CD4-positive, alpha-beta T cell (primary cell): ENCODE measurements around the gene CCDC120. TPM values are rescaled to one million over a fixed set of nuclear protein-coding genes. Genes with fewer than 3 reads are reported as not detected.

Experiments used
- ATAC-seq: fragments of 200-7000 bp; cut with Tn5 transposase; one replicate; pipeline ENCODE4 v1.10.0; 2022; ENCODE audit warnings: mild to moderate bottlenecking; ENCODE audit not compliant: poor library complexity
- CTCF ChIA-PET: fragments of 350-600 bp; sonication (Branson Sonifier 250); formaldehyde crosslinking; loops from one replicate; lab custom pipeline; 2021; ENCODE audit warnings: antibody characterized with exemption, inconsistent platforms; lab: Charles Lee
- POLR2A ChIA-PET: fragments of 350-600 bp; sonication (Branson Sonifier 250); formaldehyde crosslinking; loops from one replicate; lab custom pipeline; 2021; ENCODE audit warnings: antibody characterized with exemption, inconsistent platforms; lab: Charles Lee
- DNase-seq, 14 experiments: peaks; one replicate each; pipeline ENCODE4 v3.0.0-alpha.2; 2013 to 2020; ENCODE audit warnings: mixed read lengths in 2 of 14
- H3K27ac ChIP-seq, 2 donors: one replicate each; pipeline versions ENCODE4 v1.5.1 to v1.7.0; 2013; ENCODE audit warnings: low read length in 2 of 2, low read depth in 1 of 2, mild to moderate bottlenecking in 1 of 2
- H3K27me3 ChIP-seq, 2 experiments: 1 replicate in 1 of 2; 2 replicates in 1 of 2; pipeline versions ENCODE4 v1.6.1 to v1.7.0; 2013; ENCODE audit warnings: low read length in 2 of 2, control low read depth in 1 of 2, mild to moderate bottlenecking in 1 of 2, moderate library complexity in 1 of 2; ENCODE audit not compliant: insufficient read depth in 2 of 2, control insufficient read depth in 1 of 2
- H3K36me3 ChIP-seq: one replicate; pipeline ENCODE4 v1.6.1; 2013; ENCODE audit warnings: low read length, control low read depth; ENCODE audit not compliant: insufficient read depth
- H3K4me1 ChIP-seq: one replicate; pipeline ENCODE4 v1.6.1; 2013; ENCODE audit warnings: low read length, control low read depth; ENCODE audit not compliant: insufficient read depth
- H3K4me3 ChIP-seq: one replicate; pipeline ENCODE4 v1.5.1; 2013; ENCODE audit warnings: mild to moderate bottlenecking, low read length, moderate library complexity
- H3K9me3 ChIP-seq, 2 experiments: 1 replicate in 1 of 2; 2 replicates in 1 of 2; pipeline versions ENCODE4 v1.6.1 to v1.7.0; 2013; ENCODE audit warnings: low read length in 2 of 2, mild to moderate bottlenecking in 2 of 2, control low read depth in 1 of 2, moderate library complexity in 1 of 2; ENCODE audit not compliant: control insufficient read depth in 1 of 2, insufficient read depth in 1 of 2
- H3K27ac Mint-ChIP-seq: one replicate; pipeline ENCODE4 v1.8.0; 2020; ENCODE audit warnings: mixed read lengths
- H3K27me3 Mint-ChIP-seq: one replicate; pipeline ENCODE4 v1.8.0; 2021; ENCODE audit warnings: mixed read lengths
- H3K36me3 Mint-ChIP-seq: one replicate; pipeline ENCODE4 v1.8.0; 2021; ENCODE audit warnings: low read depth, mixed read lengths
- H3K4me1 Mint-ChIP-seq: one replicate; pipeline ENCODE4 v1.8.0; 2021; ENCODE audit warnings: low read depth, mixed read lengths
- H3K4me3 Mint-ChIP-seq: one replicate; pipeline ENCODE4 v1.8.0; 2020; ENCODE audit warnings: mild to moderate bottlenecking, mixed read lengths
- H3K9me3 Mint-ChIP-seq: one replicate; pipeline ENCODE4 v1.8.0; 2020; ENCODE audit warnings: mixed read lengths
- intact Hi-C, 2 experiments: fragments of 100-400 bp; cut with DNase I in 1 of 2; cut with micrococcal nuclease in 1 of 2; formaldehyde crosslinking; loops; one replicate each; pipeline versions ENCODE4 v1.15.1 to v1.9.0; 2023 to 2025; cut with DNase I, micrococcal nuclease
- total RNA-seq, 174 experiments: library from RNA in 2 of 174; stranded (reverse) in 2 of 174; gene quantifications; one replicate each; pipeline ENCODE4 v1.2.3 and lab custom pipeline; 2021 to 2026
- TF ChIP-seq, protein P1 (sequence below): fragments of 200-600 bp; IDR thresholded peaks from one replicate; pipeline ENCODE4 v1.8.0; 2022; ENCODE audit warnings: antibody characterized with exemption, mild to moderate bottlenecking

CCDC120 gene
- total RNA-seq, 2 experiments from 2014 or later: 11.5 to 12.2 TPM

DNA sequence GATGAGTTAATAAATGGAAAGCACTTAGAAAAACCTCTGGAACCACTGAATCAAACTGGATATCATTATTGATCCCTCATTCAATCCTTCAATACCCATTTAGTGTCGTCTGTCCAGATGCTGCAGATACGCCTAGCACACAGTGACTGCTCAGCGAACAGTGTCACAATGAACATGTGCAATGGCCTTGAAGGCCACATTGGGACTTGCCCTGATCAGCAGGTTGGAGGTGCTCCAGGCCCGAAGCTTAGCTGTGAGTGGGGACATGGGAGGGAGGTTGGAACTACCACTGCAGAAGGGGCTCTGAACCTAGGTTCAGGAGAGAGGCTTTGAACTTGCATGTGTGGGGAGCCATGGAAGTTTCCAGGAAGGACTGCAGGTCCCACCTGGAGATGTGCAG lies 47.5 kb downstream of the CCDC120 start:
- intact Hi-C loops: no loop called here

GRCh38 chrX:49106930-49107329 lies 48.1 kb downstream of the CCDC120 start:
- ChIA-PET POLR2A (interaction anchor here (0.6 kb wide), 1 partner anchor 195 kb away, joined by 3 read pairs; the partner anchor contains the start of gene SLC35A2), CTCF (interaction anchor here (0.6 to 1.3 kb wide), 2 partner anchors 45 to 60 kb away, joined by 3 read pairs; no protein-coding TSS in a partner anchor)
- no peak overlapping the region for H3K4me3 Mint-ChIP-seq
- ATAC-seq: peak; percentile 63
- Histone ChIP-seq H3K27me3 (no peaks in the 10 kb centered on the region), H3K4me1 (no peaks in the 10 kb centered on the region), H3K9me3 (no peaks in the 10 kb centered on the region), H3K36me3 (peaks cover 10% of the 10 kb centered on the region), H3K4me3 (no peak overlapping the region), H3K27ac (no peak overlapping the region)
- H3K27me3 Mint-ChIP-seq: no peaks in the 10 kb centered on the region
- intact Hi-C loops: no loop called here
- H3K4me1 Mint-ChIP-seq: no peaks in the 10 kb centered on the region
- H3K27ac Mint-ChIP-seq: no peak overlapping the region
- TF ChIP-seq, protein P1, sequence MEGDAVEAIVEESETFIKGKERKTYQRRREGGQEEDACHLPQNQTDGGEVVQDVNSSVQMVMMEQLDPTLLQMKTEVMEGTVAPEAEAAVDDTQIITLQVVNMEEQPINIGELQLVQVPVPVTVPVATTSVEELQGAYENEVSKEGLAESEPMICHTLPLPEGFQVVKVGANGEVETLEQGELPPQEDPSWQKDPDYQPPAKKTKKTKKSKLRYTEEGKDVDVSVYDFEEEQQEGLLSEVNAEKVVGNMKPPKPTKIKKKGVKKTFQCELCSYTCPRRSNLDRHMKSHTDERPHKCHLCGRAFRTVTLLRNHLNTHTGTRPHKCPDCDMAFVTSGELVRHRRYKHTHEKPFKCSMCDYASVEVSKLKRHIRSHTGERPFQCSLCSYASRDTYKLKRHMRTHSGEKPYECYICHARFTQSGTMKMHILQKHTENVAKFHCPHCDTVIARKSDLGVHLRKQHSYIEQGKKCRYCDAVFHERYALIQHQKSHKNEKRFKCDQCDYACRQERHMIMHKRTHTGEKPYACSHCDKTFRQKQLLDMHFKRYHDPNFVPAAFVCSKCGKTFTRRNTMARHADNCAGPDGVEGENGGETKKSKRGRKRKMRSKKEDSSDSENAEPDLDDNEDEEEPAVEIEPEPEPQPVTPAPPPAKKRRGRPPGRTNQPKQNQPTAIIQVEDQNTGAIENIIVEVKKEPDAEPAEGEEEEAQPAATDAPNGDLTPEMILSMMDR: no peak
- peaks cover 24% of the 10 kb centered on the region for H3K36me3 Mint-ChIP-seq
- H3K9me3 Mint-ChIP-seq: no peaks in the 10 kb centered on the region
- peak in 4 of 14 experiments; percentile 5 to 34 (median 27) for DNase-seq

More for the DNA sequence above, 47.5 kb downstream of the CCDC120 start:
- TF ChIP-seq, protein P1: no peak
- no peak overlapping the region for H3K4me3 ChIP-seq
- peaks cover 6% of the 10 kb centered on the region for H3K4me1 ChIP-seq
- H3K9me3 ChIP-seq: no peaks in the 10 kb centered on the region
- peaks cover 8% of the 10 kb centered on the region for H3K36me3 ChIP-seq
- peaks cover under 1% of the 10 kb centered on the region for H3K4me1 Mint-ChIP-seq
- ATAC-seq (no peak), DNase-seq (no peak)
- peaks cover 21% of the 10 kb centered on the region for H3K36me3 Mint-ChIP-seq
- H3K27ac ChIP-seq: no peak overlapping the region
- ChIA-PET CTCF (interaction anchor here (1.3 kb wide), 1 partner anchor 60 kb away, joined by 3 read pairs; no protein-coding TSS in a partner anchor), POLR2A (no interaction called here)
- H3K27me3 Mint-ChIP-seq: no peaks in the 10 kb centered on the region
- no peak overlapping the region for H3K4me3 Mint-ChIP-seq
- no peaks in the 10 kb centered on the region for H3K27me3 ChIP-seq
- no peaks in the 10 kb centered on the region for H3K9me3 Mint-ChIP-seq
- H3K27ac Mint-ChIP-seq: no peak overlapping the region

GRCh38 chrX:49108641-49109040 lies 49.8 kb downstream of the CCDC120 start:
- ChIA-PET POLR2A (no interaction called here), CTCF (no interaction called here)
- H3K4me3 Mint-ChIP-seq: no peak overlapping the region
- ATAC-seq: no peak
- H3K9me3 Mint-ChIP-seq: no peaks in the 10 kb centered on the region
- no peak overlapping the region for H3K27ac Mint-ChIP-seq
- H3K4me1 Mint-ChIP-seq: no peaks in the 10 kb centered on the region
- no peaks in the 10 kb centered on the region for H3K9me3 ChIP-seq
- H3K27ac ChIP-seq: no peak overlapping the region
- DNase-seq: no peak
- TF ChIP-seq, protein P1: no peak
- intact Hi-C loops: no loop called here
- H3K4me3 ChIP-seq: no peak overlapping the region
- H3K27me3 ChIP-seq: no peaks in the 10 kb centered on the region
- H3K36me3 ChIP-seq: peaks cover 25% of the 10 kb centered on the region
- no peaks in the 10 kb centered on the region for H3K27me3 Mint-ChIP-seq
- H3K36me3 Mint-ChIP-seq: peaks cover 38% of the 10 kb centered on the region
- no peaks in the 10 kb centered on the region for H3K4me1 ChIP-seq
